Stimulated activated CD4-positive, alpha-beta T cell treated with anti-CD3 and anti-CD28 coated beads, Interleukin-12 subunit alpha, Interleukin-12 subunit beta, amount 100 ng/mL, for 4 hours (primary cell): ENCODE measurements around the gene ZNF180.
A peak's percentile ranks its signal among the peaks of the same experiment; 100 is the strongest.
"Not testable (repeated sequence)": the region's sequence is repeated elsewhere in the genome, so short reads cannot be mapped to it uniquely, and the experiment has no call there.

Source experiments
- DNase-seq: peaks from one replicate; pipeline ENCODE4 v3.0.0-alpha.2; 2020

The ZNF180 gene

DNA sequence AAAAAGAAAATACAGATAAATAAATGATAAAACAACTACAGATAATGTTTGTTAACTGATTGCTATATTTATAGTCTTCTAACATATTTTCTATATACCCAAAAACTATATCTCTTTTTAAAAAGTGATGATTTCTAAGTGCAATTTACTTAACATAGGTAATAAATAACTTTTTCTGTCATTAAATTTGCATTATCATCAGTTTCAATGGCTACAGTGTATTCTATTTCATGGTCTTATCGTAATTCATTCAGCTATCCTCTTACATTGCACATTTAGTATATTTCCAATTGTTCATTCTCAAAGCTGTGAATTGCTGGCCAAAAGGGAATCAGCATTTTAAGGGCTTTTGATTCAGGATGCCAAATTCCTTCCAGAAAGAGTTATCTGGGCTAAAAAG is 3.6 kb downstream of the ZNF180 start:
- DNase-seq, result no peak

DNA sequence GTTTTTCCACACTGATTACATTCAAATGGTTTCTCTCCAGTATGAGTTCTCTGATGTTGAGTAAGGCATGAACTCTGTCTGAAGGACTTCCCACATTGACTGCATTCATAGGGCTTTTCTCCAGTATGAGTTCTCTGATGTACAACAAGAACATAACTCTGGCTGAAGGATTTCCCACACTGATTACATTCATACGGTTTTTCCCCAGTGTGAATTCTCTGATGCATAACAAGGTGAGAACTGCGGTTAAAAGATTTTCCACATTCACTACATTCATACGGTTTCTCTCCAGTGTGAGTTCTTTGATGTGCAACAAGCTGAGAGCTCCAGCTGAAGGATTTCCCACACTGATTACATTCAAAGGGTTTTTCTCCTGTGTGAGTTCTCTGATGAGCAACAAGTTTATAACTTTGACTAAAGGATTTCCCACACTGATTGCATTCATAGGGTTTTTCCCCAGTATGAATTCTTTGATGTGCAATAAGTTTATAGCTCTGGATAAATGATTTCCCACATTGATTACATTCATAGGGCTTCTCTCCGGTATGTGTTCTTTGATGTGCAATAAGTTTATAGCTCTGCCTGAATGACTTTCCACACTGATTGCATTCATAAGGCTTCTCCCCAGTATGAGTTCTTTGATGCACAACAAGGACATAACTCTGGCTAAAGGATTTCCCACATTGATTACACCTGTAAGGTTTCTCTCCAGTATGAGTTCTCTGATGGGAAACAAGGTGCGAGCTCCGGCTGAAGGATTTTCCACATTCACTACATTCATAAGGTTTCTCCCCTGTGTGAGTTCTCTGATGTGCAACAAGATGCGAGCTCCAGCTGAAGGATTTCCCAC is 23.5 kb downstream of the ZNF180 start:
- no peak for DNase-seq

DNA sequence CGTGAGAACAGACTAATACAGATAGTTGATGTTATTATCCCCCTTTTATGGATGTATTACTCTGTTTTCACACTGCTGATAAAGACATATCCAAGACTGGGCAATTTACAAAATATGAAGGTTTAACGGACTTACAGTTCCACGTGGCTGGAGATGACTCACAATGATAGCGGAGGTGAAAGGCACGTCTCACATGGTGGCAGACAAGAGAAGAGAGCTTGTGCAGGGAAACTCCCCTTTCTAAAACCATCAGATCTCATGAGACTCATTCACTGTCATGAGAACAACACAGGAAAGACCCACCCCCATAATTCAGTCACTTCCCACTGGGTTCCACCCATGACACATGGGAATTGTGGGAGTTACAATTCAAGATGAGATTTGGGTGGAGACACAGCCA is 31.6 kb downstream of the ZNF180 start:
- not testable (repeated sequence) for DNase-seq

DNA sequence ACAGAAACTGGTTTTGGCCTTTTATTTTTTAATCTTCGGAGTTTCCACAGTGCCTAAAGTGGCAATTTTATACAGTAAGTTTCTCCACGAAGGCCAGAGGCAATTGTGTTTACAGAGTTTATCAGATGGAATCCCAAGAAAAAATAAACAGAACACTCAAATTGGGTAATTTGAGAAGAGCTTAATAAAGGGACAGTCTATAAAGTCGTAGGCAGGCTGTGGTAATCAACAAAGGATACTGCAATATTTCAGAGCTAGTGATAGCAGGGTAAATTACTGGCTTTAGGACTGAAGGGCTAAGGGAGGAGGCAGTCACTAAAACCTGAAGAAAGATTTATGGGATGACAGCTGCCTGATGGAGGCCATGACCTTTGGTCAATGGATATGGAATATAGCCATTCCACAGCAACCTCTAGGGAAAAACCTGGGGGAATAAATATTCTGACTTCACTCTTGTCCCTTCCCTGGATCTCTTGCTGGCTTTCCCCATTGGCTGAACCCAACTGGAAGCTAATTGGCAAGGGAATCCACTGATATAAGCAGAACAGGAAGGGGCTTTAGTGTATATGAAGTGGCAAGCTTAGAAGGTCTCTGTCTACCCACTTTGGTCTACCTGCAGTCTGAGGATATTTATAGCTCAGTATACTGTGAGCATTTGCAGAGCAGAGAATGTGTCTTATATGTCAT is 37.6 kb downstream of the ZNF180 start:
- DNase-seq, result not testable (repeated sequence)

DNA sequence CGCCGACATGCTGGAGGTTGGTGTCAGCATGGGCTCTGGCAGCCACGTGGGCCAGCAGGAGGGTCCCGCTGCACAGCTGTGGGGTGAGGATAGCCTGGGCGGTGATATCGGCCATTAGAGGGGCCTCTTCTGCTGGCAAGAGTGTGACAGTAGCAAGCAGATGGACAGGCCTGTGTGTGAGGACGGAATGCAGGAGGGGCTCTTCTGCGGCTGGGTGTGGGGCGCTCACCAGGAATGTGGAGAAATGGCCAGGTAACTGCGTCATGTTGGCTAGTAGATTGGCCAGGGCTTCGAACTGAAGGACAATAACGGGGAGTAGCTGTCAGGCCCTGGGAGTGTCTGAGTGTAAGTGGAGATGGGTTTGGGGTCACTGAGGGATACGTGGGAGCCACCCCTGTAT is 44.3 kb downstream of the ZNF180 start:
- DNase-seq, result not testable (repeated sequence)

- no peak for DNase-seq
These were observed 45.2 kb downstream of the ZNF180 start for GRCh38 chr19:44455100-44455499.

DNA sequence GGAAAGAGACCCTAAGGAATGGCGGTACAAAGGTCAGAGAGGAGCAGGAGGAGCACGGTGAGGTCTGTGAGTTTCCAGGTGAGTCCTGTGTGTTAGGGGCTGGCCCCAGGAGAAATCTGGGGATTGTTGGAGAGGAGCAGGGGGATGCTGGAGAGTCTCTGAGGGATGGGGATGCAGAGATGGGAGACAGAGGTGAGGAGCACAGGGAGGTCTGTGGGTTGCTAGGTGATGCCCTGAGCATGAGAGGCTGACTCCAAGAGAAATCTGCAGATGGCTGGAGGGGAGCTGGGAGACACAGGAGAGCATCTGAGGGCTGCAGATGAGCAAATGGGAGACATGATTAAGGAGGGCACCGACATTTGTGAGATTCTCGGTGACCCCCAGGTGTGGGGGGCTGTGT is 48.0 kb downstream of the ZNF180 start:
- DNase-seq, result no peak

GRCh38 chr19:44451687-44452086 is 48.6 kb downstream of the ZNF180 start:
- no peak for DNase-seq

DNA sequence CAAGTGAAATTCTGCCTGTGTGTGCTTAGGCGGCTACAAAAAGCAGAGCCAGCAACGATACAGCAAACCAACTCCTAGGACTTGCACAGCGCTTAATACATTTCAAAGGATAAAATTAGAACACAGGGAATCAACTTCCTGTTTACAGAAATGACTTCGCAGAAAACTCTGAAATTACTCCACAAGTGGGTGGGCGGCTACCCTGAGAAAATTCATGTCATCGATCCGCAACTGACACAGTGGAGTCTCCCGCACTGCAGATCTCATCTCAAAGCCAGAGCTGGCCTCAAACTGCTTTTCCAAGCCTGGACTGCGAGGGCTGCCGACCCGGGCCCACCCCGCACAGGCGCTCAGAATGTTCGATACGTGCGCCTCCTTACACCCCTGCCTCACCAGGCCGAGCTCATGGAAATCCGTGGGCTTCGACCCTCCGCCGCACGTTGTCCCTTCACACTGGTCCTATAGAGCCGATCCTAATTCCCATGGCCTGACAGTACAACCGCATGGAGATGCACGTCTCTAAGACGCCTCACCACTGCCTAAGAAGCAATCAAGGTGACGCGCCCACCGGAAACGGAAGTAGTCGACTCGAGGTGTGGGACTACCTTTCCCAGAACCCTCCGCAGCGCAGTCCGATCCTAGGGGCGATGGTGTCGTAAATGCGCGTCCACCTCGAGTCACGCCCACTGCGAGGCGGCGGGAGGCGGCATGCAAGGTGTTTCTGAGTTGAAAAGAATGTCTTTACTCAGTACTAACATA is 52.2 kb downstream of the ZNF180 start, which contains the start of gene ZNF229:
Gene ZNF229 (minus strand): TSS at position 557 of the 759 bp plus-strand sequence. CDS start 5,625 bp downstream, outside the sequence.
- DNase-seq, result peak; percentile 62

- DNase-seq, result no peak
These were observed 61.9 kb downstream of the ZNF180 start for GRCh38 chr19:44438441-44438840.

- DNase-seq, result no peak
These were observed 64.9 kb downstream of the ZNF180 start for GRCh38 chr19:44435441-44435840.

DNA sequence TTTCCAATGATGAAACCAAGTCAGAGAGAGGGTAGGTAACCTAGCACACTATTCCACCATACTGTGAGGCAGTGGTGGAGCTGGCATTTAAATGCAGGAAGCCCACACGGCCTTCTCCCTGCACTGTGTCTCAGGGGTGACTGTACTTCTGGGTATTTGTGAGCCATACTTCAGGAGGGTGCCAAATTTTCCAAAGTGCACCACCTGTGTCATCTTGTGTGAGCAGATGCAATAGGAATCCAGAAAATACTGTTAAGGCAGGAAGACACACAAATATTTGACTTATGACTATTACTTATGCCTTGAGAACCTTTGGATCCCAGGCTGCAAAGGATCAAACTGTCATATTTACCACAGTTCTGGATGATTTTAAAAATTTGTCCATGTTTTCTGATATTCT is 69.4 kb downstream of the ZNF180 start:
- DNase-seq, result no peak
